CD4-positive, alpha-beta T cell treated with Interferon alpha-2 for 1 hour (primary cell): ENCODE data around the gene OXA1L.
"Not testable (repeated sequence)": the region's sequence is repeated elsewhere in the genome, so short reads cannot be mapped to it uniquely, and the experiment has no call there.

Experiments
- DNase-seq, 2 donors: peaks; one replicate each; pipeline ENCODE4 v3.0.0-alpha.2; 2020 to 2022

OXA1L gene

GRCh38 chr14:22770481-22771187 lies 4.1 kb downstream of the OXA1L start:
- no peak for DNase-seq

DNA sequence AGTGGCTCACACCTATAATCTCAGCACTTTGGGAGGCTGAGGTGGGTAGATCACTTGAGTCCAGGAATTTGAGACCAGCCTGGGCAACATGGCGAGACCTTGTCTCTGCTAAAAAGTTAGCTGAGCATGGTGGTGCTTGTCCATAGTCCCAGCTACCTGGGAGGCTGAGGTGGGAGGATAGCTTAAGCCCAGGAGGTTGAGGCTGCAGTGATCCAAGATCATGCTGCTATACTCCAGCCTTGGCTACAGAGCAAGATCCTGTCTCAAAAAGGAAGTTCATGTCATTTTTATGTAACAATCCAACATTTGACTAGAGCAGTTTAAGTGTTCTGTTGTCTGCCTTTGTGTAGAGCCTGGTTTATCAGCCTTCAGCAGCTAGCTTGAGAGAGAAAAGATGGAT lies 6.2 kb downstream of the OXA1L start:
- DNase-seq, result no peak

- no peak for DNase-seq
Observed at GRCh38 chr14:22773162-22774010, 6.9 kb downstream of the OXA1L start.

DNA sequence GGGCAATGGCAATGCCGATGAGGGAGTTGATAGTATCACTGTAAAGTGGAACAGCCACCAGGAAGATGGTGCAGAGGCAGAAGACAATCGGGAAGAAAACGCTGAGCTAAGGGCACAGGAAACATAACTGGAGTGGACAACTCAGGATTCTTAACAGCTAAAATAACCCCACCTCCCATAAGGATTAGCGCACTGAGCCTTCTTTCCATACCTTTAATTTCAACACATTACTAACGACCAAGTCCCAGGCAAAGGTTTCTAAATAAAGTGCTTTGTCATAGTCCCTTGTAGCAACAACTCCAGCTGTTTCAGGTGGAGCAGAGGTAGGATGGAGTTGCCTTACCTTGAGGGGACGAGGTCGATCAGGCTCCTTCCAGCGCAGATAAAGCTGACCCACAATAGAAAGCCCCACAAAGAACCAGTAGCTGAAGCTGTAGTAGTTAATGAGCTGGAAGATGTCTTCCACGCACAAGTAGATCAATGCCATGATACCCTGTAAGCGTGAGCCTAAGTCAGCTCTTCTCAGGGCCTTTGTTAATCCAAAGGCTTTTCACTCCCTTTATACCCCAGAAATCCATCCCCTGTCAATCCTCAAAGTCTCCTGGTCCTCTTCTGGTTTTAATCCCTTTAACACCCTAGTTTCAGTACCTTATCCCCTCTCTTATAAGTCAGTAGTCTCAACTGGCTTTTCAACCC lies 7.7 kb downstream of the OXA1L start:
- DNase-seq, result no peak

- no peak for DNase-seq
Observed at GRCh38 chr14:22776215-22776614, 9.7 kb downstream of the OXA1L start.

- not testable (repeated sequence) for DNase-seq
Observed at GRCh38 chr14:22776849-22777248, 10.4 kb downstream of the OXA1L start.

- DNase-seq, result no peak
Observed at GRCh38 chr14:22778084-22778483, 11.6 kb downstream of the OXA1L start.

GRCh38 chr14:22780105-22780679 lies 13.7 kb downstream of the OXA1L start:
- DNase-seq, result no peak

DNA sequence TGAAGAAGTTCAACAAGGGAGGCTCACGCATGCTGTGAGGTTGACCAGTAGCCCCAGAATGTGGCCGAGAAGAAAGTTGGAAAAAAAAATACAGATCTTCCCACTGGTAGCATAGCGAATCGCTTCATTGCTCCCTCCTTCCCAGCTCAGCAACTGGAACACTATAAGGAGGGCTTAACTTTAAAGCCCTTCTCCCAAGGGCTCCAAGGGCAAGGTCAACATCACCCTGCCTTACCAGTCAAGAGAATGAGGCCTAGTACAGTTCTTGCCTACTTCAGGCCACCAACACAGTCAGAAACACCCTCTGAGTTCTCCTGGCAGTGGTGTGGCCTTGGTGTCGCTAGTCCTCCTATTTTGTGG lies 14.4 kb downstream of the OXA1L start:
- DNase-seq, result no peak

DNA sequence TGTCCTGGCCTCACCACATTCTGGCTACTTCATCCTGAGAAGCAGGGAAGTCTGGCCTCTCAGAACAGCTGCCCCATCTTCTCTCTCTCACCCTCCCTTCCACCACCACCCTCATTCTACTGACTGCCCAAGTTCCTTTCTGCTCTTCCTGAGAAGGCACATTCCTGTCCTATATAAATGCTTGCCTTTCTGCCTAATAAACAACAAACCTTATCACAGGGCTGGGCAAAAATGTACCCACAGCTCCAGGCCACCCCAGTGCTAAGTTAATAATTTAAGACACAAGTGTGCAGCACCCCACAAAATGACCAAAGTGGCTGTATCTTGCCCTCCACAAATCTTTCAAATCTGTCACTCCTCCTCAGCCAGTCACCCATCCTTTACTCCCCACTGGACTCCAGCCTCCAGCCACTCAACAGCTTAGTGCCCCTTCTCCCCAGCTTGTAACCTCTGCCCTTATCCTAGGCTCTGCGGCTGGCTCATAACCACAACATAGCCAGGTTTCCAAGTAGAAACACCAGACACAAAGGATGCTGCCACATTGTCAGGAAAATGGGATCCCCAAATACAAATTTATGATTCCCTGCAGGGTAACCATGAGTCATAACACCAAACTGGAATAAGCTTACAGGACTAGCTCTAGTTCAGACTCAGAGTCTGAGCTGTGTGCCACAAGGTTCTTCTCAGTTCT lies 15.0 kb downstream of the OXA1L start:
- no peak for DNase-seq

DNA sequence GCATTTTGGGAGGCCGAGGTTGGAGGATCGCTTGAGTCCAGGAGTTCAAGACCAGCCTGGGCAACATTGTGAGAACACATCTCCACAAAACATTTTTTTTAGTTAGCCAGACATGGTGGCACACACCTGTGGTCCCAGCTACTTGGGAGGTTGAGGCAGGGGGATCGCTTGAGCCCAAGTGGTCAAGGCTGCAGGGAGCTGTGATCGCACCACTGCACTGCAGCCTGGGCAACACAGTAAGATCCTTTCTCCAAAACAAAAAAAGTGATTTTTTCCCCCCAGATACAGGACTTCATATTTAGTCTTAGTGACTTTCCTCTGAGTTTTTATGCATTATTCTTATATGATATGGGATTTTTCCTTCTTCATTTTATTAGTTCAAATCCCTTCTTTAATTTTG lies 20.2 kb downstream of the OXA1L start:
- DNase-seq, result no peak

GRCh38 chr14:22791301-22791700 lies 24.8 kb downstream of the OXA1L start:
- DNase-seq, result no peak

DNA sequence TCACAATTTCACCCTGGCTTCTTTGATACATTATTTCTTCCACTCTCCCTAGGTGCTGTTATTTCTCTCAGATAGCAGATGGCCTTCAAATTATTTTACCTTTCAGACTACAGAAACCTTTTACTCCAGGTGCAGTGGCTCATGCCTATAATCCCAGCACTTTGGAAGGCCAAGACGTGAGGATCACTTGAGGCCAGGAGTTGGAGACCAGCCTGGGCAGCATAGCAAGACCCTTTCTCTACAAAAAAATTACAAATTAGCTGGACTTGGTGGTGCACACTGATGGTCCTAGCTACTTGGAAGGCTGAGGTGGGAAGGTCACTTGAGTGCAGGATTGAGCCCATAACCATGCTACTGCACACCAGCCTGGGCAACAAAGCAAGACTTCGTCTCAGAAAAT lies 25.7 kb downstream of the OXA1L start:
- DNase-seq, result no peak

DNA sequence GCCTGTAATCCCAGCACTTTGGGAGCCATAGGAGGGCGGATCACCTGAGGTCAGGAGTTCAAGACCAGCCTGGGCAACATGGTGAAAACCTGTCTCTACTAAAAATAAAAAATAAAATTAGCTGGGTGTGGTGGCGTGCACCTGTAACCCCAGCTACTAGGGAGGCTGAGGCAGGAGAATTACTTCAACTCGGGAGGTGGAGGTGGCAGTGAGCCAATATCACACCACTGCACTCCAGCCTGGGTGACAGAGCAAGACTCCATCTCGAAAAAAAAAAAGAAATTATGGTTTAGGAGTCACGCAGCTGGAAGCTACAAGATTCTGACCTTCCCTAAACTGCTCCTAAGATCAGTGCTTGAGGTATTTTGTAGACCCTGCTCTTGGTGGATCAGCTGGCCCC lies 27.1 kb downstream of the OXA1L start:
- not testable (repeated sequence) for DNase-seq

DNA sequence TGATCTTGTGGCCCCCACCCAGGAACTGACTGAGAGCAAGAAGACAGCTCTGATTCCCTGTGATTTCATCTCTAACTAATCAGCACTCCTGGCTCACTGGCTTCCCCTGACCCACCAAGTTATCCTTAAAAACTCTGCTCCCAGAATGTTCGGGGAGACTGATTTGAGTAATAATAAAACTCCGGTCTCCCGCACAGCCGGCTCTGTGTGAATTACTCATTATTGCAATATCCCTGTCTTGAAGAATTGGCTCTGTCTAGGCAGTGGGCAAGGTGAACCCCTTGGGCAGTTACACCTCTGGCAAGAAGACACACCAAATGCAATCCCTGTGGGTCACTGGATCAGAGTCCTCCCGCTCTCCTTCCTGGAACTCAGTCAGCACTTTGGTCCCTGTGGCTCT lies 27.5 kb downstream of the OXA1L start:
- DNase-seq, result no peak

DNA sequence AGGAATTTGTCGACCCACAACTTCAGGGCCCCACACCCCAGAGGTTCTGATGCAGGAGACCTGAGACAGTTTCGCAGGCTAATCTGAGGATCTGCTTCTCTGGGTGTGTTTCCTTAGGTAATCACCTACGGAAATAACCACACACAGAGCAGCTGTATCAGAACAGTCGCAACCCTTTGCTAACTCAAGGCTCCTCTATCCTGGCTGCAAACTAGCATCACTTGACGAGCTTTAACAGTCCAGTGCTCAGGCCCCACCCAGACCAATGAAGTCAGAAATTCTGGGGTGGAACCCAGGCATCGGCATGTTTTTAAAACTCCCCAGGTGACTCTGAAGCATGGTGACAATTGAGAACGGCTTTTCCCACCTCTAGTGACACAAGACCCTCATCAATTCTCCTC lies 28.1 kb downstream of the OXA1L start:
- DNase-seq, result peak in 1 of 2 donors; percentile 33

DNA sequence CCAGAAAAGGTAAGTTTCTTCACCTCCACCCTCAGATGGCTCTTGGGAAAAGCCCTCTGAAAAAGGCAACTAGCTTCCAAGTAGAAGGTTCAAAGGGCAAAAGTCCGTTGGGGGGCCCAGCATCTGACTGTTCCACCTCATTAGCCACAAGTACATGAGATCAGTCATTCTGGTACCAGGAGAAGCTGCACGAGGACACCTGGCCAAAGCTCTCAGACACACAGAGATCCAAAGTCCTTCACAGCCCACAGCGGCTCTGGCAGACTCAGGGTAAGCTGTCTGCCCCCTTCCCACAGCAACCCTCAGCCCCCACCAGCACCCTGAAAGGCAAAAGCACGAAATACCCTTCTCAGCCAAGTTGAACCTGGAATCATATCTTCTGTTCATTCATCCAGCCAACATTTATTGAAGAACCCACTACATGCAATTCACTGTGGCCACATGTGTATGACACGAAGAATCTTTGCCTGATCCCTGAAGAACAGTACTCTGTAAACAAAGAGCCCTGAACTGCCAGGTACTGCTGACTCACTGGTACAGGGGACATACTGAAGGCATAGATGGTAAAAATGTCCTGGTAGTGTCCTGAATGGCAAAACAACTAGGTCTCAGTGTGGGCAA lies 29.7 kb downstream of the OXA1L start:
- no peak for DNase-seq

- DNase-seq, result no peak
Observed at GRCh38 chr14:22797017-22797917, 30.8 kb downstream of the OXA1L start.

GRCh38 chr14:22798528-22798927 lies 32.0 kb downstream of the OXA1L start:
- DNase-seq, result no peak

DNA sequence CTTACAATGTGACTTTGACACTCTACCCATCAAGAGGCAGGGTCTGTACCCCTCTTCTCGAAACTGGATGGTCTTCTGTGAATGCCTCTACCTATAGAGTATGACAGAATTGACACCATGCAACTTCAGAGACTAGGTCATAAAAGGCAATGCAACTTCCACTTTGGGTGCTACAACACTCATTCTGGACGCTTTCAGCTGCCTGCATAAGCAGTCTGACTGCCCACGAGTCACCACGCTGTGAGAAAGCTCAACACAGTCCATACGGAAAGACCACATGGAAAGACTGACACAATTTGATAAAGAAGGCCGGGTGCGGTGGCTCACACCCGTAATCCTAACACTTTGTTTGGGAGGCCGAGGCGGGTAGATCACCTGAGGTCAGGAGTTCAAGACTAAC lies 33.9 kb downstream of the OXA1L start:
- no peak for DNase-seq

GRCh38 chr14:22801716-22802115 lies 35.2 kb downstream of the OXA1L start:
- no peak for DNase-seq
